HG03280 (cell line): ENCODE measurements around the gene LY9.

Experiments
- ATAC-seq: cut with Tn5 transposase; IDR thresholded peaks from one replicate; pipeline ENCODE4 v1.9.1; 2021; ENCODE audit warnings: mild to moderate bottlenecking, moderate library complexity; ENCODE audit not compliant: unreplicated experiment

LY9 gene, protein sequence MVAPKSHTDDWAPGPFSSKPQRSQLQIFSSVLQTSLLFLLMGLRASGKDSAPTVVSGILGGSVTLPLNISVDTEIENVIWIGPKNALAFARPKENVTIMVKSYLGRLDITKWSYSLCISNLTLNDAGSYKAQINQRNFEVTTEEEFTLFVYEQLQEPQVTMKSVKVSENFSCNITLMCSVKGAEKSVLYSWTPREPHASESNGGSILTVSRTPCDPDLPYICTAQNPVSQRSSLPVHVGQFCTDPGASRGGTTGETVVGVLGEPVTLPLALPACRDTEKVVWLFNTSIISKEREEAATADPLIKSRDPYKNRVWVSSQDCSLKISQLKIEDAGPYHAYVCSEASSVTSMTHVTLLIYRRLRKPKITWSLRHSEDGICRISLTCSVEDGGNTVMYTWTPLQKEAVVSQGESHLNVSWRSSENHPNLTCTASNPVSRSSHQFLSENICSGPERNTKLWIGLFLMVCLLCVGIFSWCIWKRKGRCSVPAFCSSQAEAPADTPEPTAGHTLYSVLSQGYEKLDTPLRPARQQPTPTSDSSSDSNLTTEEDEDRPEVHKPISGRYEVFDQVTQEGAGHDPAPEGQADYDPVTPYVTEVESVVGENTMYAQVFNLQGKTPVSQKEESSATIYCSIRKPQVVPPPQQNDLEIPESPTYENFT

DNA sequence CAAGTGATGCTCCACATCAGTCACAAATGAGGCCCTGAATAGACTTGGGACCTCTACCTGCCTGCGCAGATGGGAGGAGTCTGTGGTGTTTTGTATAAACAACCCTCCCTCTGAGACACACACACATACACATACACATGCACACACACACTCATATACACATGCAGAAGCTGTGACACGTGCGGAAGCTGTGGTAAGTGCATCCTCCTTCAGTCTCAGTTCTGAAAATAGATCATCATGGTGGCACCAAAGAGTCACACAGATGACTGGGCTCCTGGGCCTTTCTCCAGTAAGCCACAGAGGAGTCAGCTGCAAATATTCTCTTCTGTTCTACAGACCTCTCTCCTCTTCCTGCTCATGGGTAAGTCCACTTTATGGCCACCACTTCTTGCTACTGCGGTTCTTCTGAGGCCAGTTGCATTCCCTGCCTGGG is at the start of gene LY9:
LY9 (plus strand) TSS at position 224 of the 433 bp plus-strand sequence; CDS start at position 238, 14 bp downstream.
- peak; percentile 74 for ATAC-seq

DNA sequence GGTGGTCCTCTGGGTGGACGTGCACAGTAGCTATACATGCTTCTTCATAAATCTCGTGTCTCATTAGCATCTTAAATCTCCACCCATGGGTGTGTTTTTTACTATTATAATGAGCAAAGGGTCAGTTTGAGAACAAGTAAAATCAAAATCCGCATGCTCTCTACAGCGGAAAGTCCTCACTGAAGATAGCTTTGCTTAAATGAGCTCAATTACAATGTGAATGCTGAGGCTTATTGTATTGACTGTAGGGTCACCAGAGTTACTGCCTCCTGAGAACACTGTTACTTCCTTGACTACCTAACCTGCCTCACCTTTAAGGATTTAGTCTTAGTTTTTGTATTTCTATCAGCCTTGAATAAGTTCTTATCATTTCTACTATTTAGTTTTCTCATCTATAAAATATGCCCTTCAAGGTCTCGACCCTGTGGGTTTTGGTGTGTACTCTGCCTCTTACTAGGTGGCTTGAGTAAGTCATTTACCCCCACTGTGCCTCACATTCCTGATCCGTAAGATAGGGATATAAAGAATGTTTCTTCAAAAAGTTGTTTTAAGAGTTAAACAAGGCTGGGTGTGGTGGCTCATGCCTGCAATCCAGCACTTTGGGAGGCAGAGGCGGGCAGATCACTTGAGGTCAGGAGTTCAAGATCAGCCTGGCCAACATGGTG is 49.0 kb upstream of the LY9 start:
- no peak for ATAC-seq

DNA sequence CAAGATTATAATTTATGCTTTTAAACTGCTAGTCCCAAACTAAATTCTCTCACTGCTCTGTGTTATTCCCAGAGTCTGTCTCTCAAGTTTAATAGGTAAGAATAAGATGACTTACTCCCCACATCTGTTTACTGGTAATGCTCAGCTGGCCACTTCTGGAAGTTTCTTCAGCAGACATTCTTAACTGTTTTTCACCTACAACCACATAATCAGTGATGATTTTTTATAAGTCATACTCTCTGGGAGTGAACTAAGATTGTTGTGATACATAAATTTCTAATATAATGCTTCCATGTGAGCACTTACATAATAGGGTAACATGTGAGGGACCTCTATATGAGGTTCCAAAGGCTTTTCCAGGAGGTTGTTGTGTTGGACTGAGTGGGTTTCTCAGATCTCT is 48.3 kb upstream of the LY9 start:
- ATAC-seq = no peak

DNA sequence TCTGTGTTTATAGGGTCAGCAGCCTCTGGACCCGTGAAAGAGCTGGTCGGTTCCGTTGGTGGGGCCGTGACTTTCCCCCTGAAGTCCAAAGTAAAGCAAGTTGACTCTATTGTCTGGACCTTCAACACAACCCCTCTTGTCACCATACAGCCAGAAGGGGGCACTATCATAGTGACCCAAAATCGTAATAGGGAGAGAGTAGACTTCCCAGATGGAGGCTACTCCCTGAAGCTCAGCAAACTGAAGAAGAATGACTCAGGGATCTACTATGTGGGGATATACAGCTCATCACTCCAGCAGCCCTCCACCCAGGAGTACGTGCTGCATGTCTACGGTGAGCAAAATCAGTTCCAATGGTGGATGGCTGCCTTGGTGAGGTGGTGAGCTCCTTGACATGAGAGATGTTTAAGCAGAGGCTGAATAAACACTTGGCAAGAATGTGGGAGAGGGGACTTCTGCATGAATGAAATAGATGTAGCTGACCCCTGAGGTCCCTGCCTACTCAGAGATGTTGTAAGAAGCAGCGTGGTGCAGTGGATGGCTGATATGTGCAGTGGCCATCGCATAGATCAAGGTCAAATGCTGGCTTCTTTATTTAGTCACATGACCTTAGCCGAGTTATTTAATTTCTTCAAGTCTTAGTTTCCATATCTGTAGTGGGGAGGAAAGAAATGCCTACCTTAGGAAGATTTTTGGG is 47.6 kb upstream of the LY9 start:
- ATAC-seq = no peak

DNA sequence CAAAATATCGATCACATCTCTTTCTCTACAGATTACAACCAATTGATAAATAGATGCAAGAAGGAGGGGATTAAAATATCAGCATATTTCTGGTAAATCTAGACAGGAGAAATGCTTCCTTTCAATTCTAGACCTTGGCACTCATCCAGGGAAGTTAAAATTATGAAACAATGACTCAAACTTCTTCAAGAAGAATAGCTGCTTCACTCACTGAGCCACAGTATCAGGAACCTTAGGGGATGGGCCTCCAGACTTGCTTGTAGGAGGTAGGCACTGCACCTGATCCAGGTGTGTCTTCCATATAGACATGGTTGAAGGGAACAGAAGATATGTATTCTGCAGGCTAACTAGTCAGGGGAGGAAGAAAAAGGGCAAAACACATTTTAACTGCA is 47.1 kb upstream of the LY9 start:
- ATAC-seq = no peak

DNA sequence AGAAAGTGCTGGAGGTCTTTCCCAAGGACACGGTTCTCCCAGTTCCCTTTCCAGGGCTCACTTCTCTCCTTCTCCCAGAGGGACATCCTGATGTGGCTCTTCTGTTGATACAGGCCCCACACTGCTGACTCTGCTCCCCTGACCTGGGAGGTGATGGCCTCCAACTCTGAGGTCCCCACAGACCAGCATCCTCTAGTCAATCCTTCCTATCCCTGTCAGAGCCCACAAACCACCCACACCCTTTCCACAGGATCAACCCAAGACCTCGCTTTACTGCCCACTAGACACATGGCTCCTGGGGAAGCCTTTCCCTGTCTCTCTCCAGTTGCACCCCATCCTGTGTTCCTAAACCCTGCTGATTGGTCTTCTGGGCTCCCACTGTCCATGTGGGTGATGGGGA is 45.4 kb upstream of the LY9 start:
- ATAC-seq = no peak

DNA sequence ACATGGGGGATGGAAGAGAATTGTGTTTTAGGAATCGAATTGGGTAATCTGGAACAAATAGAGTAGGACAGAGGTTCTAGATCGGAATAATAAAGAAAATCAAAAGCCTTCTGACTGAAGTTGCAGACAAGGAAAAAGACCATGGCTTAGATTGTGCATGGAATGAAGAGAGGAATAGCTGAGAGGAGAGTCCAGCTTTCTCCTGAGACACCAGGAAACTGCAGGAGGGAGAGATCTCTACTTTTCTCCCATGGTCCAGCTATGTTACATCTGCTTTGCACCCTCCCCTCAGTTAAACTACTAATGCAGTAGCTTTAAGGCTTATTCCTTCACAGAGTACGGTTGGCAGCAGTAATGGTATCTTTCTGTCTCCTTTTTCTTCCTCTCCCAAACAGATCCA is 43.6 kb upstream of the LY9 start:
- ATAC-seq = no peak

DNA sequence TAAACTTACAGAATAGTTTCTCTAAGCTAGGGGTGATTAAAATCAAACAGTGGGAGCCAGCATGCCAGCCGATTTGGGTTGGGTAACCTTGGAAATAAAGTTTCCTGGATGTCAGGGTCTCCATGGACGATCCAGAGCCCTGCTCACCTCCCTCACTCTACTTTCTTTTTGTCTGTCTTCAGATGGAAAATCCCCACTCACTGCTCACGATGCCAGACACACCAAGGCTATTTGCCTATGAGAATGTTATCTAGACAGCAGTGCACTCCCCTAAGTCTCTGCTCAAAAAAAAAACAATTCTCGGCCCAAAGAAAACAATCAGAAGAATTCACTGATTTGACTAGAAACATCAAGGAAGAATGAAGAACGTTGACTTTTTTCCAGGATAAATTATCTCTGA is 43.0 kb upstream of the LY9 start:
- ATAC-seq = no peak

DNA sequence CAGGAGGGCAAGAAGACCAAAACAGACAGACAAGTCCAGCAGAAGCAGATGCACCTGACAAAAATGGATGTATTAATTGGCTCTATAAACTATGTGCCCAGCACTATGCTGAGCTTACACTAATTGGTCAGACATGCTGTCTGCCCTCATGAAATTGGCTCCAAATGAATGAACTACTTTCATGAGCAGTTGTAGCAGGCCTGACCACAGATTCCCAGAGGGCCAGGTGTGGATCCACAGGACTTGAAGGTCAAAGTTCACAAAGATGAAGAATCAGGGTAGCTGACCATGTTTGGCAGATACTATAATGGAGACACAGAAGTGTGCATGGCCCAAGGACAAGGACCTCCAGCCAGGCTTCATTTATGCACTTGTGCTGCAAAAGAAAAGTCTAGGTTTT is 42.4 kb upstream of the LY9 start:
- ATAC-seq = no peak

DNA sequence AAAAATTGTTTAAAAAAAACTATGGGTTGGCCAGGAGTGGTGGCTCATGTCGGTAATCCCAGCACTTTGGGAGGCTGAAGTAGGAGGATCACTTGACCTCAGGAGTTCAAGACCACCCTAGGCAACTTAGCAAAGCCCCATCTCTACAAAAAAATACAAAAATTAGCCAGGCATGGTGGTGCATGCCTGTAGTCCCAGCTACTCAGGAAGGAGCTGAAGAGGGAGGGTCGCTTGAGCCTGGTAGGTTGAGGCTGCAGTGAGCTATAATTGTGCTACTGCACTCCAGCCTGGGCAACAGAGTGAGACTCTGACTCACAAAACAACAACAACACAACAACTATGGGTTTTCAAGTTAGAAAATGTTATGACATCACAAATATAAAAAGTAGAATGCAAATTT is 40.5 kb upstream of the LY9 start:
- ATAC-seq = no peak

DNA sequence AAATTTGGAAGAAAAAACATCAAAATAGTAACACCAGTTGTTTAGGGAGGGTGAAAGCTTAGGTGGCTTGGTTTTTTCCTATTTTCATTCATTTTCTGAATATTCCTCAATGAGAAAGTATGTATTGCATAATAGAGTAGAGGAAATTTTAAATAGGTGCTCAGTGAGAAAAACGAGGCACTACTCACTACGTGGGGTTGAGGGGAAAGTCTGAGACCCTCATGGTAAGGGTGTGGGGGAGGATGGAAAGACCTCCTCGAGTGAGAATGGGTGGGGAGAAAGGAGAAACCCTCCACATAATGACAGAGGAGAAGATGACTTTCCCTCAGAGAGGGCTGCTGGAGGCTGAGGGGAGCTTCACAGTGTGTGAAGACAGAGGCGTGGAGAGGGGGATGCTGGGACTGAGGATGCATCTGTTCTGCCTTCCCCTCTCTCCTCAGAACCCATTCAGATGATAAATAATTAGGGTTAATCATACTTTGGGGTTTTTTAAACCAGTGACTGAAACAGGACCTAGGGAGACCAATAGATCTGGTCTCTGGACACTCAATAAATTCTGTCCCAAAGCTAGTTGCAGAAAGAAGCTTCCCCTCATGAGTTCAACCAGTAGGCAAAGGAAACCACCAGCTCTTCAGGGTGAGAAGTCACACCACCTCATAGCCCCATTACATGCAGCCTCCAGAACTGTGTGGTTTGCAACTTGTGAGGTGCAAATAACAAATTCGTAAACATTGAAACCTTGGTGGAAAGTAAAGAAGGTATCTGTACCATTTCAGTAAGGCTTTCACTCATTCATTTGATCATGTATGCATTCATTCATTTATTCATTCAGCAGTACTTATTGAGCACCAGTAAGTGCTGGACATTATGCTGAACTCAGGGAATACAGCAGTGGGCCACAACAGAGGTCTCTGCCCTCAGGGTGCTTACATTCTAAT is 39.8 kb upstream of the LY9 start:
- no peak for ATAC-seq

DNA sequence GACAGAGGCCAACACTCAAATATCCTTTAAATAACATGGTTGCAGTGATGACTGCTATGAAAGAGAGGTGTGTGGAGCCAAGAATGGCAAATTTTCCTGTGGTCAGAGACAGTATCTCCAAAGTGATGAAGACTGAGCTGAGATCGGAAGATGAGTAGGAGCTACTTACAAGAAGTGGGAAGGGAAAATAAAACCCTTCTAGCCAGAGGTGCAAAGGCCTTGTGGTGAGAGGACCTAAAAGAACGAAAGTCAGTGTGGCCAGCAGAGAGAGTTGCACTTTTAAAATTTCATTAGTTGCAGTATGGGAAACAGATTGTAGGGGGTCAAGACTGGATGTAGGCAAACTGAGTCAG is 39.1 kb upstream of the LY9 start:
- no peak for ATAC-seq

DNA sequence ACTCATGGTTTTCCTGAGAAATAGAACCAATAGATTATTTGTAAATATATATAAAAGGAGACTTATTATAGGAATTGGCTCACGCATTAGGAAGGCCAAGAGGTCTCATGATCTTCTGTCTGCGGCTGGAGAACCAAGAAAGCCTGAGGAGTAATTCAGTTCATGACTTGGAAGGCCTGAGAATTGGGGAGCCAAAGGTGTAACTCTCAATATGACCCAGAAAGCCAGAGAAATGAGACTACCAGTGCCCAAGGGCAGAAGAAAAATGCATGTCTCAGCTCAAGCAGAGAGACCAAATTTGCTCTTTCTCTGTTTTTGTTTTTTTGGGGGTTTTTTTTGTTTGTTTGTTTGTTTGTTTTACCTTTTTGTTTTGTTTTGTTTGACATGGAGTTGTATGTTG is 37.5 kb upstream of the LY9 start:
- ATAC-seq = no peak

DNA sequence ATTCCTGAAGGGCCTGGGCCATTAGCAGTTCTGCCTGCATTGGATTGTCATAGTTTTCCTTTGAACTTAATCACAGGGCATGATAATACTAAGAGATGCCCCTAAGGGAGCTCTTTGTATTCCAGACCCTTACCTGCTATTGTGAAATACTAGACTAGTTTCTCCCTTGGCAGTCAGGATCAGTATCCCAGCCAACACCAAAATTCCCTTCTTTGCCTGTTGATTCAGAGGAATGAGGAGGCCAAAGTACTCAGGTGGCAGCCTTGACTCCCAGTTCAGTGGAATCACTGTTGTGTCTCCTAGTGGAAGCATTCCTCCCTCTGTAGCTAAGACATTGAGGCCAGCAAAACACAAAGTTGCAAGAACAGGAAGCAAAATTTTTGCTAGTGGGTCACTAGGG is 36.2 kb upstream of the LY9 start:
- ATAC-seq = no peak

DNA sequence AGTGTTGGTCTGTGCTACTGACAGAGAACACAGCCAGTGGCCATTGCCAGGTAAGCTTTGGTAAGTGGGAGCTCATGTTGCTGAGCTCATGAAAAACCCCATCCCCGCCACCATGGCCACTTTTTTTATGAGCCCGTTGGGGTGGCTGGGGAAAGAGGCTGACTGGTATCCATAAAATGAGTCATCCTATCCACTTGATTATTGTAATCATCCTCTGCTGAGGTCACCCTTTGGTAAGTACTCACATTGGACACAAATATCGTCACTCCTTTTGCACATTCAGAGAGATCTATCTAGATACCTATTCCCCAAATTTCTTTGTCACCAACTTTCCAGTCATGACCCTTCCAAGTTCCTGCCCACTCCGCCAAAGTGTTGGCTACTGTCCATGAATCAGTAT is 34.9 kb upstream of the LY9 start:
- ATAC-seq = no peak

DNA sequence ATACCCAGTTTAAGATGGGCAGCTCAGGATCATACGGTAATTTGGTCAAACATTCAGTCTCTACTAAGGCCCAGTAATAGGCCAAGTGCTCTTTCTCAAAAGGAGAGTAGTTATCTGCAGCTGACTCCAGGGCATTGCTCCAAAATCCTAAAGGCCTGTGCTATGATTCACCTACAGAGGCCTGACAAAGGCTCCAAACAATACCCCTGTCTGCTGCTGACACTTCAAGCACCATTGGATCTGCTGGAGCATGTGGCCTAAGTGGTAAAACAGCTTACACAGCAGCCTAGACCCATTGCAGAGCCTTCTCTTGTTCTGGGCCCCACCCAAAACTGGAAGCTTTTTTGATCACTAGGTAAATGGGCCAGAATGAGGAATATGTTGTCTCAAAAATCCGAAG is 34.1 kb upstream of the LY9 start:
- no peak for ATAC-seq

DNA sequence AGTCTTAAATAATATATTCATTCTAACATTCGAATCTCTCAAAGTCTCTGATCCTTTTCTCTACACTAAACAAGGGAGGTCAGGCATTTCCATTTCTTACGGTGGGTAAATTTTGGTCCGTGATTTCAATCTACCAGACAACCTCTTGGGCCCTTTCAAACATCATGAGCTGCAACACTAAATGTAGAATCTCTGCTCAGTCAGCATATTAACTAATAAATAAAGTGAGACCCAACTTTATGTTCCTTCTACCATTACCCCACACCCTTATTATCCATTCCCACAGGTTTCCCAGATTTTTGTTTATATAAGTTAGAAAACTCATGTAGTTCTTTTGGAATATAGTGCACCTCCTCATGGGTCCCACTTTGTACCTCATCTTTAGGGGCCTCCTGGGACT is 32.0 kb upstream of the LY9 start:
- ATAC-seq = no peak

DNA sequence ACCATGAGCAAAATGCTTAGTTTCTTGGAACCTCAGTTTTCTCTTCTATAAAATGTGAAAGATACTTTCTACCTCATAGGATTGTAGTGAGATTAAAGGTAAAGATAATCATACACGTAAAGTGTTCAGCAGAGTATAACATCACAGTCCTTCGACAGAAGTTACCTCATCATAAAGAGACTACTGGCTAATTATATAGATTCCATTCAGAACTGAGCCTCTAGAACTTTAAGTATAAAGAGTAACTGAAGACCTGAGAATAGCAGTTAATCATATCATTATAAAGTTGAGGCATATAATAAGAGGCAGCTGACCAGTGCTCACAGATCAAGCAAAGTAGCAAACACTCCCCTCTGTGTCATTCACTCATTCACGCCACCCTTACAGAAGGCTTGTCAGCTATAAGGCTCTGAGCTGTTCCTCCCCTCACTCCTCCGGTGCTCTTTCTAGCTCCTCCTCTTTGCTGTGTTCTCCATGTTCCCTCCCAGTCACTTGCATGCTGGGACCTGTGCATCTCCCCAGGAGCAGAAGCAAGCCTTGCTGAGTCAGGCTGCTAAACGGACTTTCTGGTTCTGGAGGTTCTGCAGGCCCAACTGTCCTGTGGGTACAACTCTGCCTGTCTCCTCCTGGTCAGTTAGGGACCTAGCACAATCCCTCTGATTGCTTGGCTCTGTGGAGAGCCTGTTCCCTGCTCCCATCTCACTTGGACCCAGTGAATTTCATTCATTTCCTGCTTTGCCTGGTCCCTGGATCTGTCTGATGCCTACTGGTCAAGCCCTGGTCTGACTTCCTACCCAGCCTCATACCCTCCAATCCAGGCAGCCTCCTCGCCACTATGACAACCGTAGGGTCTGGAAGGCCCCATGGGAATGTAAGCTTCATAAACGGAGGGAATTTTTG is 28.3 kb upstream of the LY9 start:
- peak; percentile 52 for ATAC-seq

DNA sequence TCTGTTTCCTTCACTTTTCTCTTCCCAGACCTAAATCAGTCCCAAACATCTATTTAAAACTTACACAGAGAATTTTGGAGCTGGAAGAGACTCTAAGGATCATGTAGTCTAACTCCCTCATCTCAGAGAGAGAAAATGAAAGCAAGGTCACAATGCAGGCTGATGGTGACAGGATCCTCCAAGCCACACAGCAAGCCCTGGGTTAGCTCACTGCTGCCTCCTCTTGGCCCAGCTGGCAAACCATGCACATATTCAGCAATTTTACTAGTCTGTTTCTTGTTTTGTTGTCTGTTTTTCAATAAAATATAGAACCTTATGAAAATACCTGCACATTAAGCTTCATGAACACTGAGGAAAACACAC is 27.7 kb upstream of the LY9 start:
- ATAC-seq = peak; percentile 86

DNA sequence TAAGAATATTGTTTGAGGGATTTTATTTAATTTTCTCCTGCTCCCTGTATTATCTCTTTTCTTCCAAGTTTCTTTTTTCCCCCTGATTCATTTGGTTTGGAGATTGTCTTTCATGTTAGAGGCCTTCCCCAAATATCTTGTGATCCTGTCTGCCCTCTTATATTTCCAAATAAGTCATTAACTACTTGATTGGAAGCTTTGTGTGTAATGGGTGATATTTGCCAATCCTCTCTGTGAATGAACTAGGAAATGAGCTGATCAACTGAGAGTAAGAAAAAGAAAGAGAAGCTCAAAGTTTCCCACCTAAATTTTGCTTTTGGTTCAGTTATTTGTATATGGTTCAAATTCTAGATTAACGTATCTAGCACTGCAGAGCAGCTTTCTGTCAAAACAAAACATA is 23.6 kb upstream of the LY9 start:
- no peak for ATAC-seq
